ENCODE data around the gene CCT4. TPM values are rescaled to one million over a fixed set of nuclear protein-coding genes. Genes with fewer than 3 reads are reported as not detected.

CCT4 gene
- total RNA-seq, 1 experiment from 2014 or later: 239 TPM

- no peak for TF ChIP-seq CTCF (IDR thresholded peaks at IDR 0.05)
- no peak for TF ChIP-seq TCF7L2 (IDR thresholded peaks at IDR 0.05; ENCODE audit: low read depth, low read length)
- TF ChIP-seq POLR2AphosphoS5 (IDR thresholded peaks at IDR 0.05; ENCODE audit: low read depth, low read length): peak; percentile 65; the same call in 1 of the 2 replicates
- peak in 1 of 2 experiments; percentile 50; a peak in 1 of 4 replicates for TF ChIP-seq REST (IDR thresholded peaks at IDR 0.05; ENCODE audit: insufficient read depth in 1 of 2, low read depth in 2 of 2, low read length in 1 of 2)
- peak; percentile 100 for TF ChIP-seq SIN3A (IDR thresholded peaks at IDR 0.05; ENCODE audit: borderline replicate concordance, insufficient read depth, low read depth, low read length)
- in situ Hi-C loops (cut with HindIII; ENCODE audit: low pct_unique_long_range_greater_than_20kb, low sequenced_read_pairs) (no loop called here), intact Hi-C loops (cut with micrococcal nuclease; ENCODE audit: unreplicated experiment) (no loop called here)
- Histone ChIP-seq H3K9me3 (ENCODE audit: control insufficient read depth, insufficient read depth, low read depth, low read length) (no peaks in the 10 kb centered on the region), H3K27ac (ENCODE audit: low read length) (peak within 1 kb of the TSS; percentile 93), H3K4me1 (ENCODE audit: control insufficient read depth, insufficient read depth, low read length) (peaks cover 10% of the 10 kb centered on the region), H3K27me3 (ENCODE audit: control insufficient read depth, insufficient read depth, low read length) (no peaks in the 10 kb centered on the region), H3K36me3 (ENCODE audit: control insufficient read depth, insufficient read depth, low read length) (no peaks in the 10 kb centered on the region), H3K4me3 (ENCODE audit: low read depth in 2 of 2, low read length in 2 of 2) (peak within 1 kb of the TSS; percentile 95 to 99)
- ChIA-PET POLR2A (no interaction called here), CTCF (no interaction called here)
- ATAC-seq (peak; percentile 95), DNase-seq (ENCODE audit: low read depth, low spot score) (peak; percentile 42)
- BruUV-seq (replicated peaks): no TSS peak
These were observed 34.5 kb downstream of the CCT4 start, which contains the start of gene FAM161A for GRCh38 chr2:61853847-61854563. TSS of gene FAM161A (minus strand) at chr2:61854060. CDS start at chr2:61854041, 19 bp downstream.

DNA sequence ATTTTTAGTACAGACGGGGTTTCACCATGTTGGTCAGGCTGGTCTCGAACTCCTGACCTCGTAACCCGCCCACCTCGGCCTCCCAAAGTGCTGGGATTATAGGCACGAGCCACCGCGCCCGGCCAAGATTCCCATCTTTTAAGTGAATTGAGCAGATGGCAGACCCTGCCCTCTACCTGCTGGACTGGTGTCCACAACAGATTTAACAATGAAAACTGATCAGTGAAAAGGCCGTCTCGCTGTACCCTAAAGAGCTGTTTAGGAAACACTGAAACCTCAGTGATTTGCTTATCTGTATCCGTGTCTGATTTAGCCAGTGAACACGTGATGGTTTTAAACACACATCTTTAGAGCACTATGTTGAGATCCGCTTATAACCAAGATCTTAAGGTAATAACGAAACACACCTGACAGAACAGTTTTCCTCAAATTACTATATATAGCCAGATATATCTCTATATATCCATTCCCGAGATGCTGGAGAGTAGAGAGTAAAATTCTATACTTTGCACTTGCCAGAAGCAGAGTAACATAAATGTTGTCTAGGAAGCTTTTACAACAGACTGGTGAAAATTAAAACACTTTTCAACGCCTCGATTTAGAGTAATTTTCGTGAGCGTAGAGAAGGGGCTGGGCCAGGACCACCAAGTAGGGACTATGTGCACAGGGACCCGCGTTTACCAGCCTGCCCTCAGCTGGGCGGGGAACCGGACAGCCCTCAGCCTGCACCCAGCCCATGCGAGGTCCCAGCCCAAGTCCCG lies 35.2 kb downstream of the CCT4 start:
- DNase-seq (ENCODE audit: low read depth, low spot score) (no peak), ATAC-seq (peak; percentile 91)
- Histone ChIP-seq H3K27me3 (ENCODE audit: control insufficient read depth, insufficient read depth, low read length) (no peaks in the 10 kb centered on the region), H3K4me3 (ENCODE audit: low read depth in 2 of 2, low read length in 2 of 2) (peak overlapping the region; percentile 95 to 99), H3K27ac (ENCODE audit: low read length) (peak overlapping the region; percentile 93), H3K9me3 (ENCODE audit: control insufficient read depth, insufficient read depth, low read depth, low read length) (no peaks in the 10 kb centered on the region), H3K36me3 (ENCODE audit: control insufficient read depth, insufficient read depth, low read length) (no peaks in the 10 kb centered on the region), H3K4me1 (ENCODE audit: control insufficient read depth, insufficient read depth, low read length) (peaks cover 10% of the 10 kb centered on the region)
- no peak for TF ChIP-seq SIN3A (IDR thresholded peaks at IDR 0.05; ENCODE audit: borderline replicate concordance, insufficient read depth, low read depth, low read length)
- TF ChIP-seq CTCF (IDR thresholded peaks at IDR 0.05): peak; percentile 30; the same call in 1 of the 2 replicates
- TF ChIP-seq TCF7L2 (IDR thresholded peaks at IDR 0.05; ENCODE audit: low read depth, low read length): no peak
- in situ Hi-C loops (cut with HindIII; ENCODE audit: low pct_unique_long_range_greater_than_20kb, low sequenced_read_pairs) (no loop called here), intact Hi-C loops (cut with micrococcal nuclease; ENCODE audit: unreplicated experiment) (no loop called here)
- BruUV-seq (replicated peaks): TSS peak; percentile 80
- ChIA-PET POLR2A (interaction anchor here (0.6 kb wide), 2 partner anchors 212 to 640 kb away, joined by 4 read pairs; no protein-coding TSS in a partner anchor), CTCF (interaction anchor here (0.6 to 0.7 kb wide), 2 partner anchors 24 to 99 kb away, joined by 5 to 7 read pairs; no protein-coding TSS in a partner anchor)

Data from Panc1 (cell line).